GM18907 (cell line): Measurements from ENCODE around the gene MYF5.
"Not testable (repeated sequence)": the region's sequence is repeated elsewhere in the genome, so short reads cannot be mapped to it uniquely, and the experiment has no call there.

Source experiments
- ATAC-seq: cut with Tn5 transposase; IDR thresholded peaks from one replicate; pipeline ENCODE4 v1.9.1; 2021; ENCODE audit warnings: mild to moderate bottlenecking, moderate library complexity; ENCODE audit not compliant: unreplicated experiment

MYF5 gene

DNA sequence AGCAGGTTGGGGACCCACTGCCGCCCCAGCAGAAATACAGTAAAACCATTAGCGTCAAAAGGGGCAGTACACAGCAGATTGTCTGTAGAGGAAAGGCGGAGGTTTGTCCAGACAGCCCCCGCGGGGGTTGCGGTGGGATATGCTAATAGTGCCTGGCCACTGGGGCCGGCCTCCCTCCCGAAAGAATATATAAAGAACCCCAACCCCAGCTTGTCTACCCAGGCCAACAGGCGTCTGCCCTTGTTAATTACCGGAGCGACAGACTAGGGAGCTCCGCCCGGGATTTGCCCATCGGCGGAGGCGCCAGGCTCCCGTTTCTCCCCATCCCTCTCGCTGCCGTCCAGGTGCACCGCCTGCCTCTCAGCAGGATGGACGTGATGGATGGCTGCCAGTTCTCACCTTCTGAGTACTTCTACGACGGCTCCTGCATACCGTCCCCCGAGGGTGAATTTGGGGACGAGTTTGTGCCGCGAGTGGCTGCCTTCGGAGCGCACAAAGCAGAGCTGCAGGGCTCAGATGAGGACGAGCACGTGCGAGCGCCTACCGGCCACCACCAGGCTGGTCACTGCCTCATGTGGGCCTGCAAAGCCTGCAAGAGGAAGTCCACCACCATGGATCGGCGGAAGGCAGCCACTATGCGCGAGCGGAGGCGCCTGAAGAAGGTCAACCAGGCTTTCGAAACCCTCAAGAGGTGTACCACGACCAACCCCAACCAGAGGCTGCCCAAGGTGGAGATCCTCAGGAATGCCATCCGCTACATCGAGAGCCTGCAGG lies at the start of gene MYF5:
MYF5 (plus strand) TSS at position 217 of the 774 bp plus-strand sequence; CDS start at position 369, 152 bp downstream.
- no peak for ATAC-seq

DNA sequence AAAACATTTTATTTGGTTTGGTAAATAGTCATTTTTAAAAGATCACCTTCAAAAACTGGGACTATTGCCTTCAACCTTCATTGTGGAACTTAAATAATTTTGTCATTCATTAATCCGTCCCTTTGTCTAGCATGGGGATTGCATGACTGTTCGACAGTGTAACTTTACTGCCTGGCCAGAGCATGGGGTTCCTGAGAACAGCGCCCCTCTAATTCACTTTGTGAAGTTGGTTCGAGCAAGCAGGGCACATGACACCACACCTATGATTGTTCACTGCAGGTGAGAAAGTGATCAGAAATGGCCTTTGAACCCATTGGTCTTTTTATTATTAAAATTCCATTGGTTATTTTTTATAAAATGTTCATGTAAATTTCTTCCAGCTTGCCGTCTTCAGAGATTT lies 46.5 kb upstream of the MYF5 start:
- ATAC-seq: no peak

DNA sequence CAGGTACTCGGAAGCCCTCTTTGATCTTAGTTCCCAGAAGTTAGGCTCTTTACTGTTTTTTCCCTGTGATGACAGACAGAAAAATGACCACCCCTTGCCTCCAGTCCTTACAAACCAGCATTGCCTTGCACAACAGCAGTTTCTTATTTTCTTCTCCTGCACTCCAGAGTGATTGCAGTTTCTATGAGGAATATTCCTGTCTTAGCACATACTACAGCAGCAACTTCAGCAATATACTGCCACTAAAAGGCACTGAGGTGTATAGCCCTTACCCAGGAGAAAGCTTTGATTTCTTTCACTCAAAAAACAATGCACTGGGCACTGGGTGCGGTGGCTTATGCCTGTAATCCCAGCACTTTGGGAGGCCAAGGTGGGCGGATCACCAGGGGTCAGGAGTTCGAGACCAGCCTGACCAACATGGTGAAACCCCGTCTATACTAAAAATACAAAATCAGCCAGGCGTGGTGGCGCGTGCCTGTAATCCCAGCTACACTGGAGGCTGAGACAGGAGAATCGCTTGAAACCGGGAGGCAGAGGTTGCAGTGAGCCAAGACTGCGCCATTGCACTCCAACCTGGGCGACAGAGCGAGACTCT lies 40.6 kb upstream of the MYF5 start:
- ATAC-seq: not testable (repeated sequence)

DNA sequence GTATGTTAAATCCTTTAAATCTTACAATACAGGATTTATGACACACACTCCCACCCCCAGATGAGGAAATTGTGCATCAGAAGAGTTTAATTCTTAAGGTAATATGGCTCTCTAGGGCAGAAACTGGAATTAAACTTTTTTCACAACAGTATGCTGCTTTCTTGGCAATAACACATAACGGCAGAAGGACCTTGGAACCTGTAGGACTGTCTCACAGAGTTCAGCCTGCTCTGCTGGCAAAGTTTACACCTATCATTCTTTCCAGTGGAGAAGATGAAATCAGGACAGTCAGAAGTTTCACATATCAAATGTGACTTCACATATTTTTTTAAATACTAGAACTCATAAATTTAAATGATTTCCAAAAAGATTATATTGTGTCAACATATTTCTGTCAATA lies 39.9 kb upstream of the MYF5 start:
- ATAC-seq: no peak

DNA sequence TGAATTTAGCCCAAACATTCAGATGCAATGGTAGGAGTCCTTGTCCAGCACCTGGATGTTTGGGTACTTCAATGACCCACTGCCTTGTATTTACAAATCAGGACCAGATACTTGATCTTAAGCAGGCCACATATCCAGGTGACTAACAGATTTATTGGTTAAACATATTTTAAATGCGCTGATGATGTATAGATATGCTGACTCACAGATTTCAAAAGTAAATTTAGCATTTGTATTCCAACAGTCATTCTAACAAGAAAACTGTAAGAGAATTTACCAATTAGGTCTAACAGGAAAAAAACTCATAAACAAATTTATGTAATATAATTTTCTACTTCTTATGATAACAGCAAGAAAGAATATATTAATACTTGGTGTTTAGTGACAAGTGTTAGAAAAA lies 38.7 kb upstream of the MYF5 start:
- ATAC-seq: no peak

DNA sequence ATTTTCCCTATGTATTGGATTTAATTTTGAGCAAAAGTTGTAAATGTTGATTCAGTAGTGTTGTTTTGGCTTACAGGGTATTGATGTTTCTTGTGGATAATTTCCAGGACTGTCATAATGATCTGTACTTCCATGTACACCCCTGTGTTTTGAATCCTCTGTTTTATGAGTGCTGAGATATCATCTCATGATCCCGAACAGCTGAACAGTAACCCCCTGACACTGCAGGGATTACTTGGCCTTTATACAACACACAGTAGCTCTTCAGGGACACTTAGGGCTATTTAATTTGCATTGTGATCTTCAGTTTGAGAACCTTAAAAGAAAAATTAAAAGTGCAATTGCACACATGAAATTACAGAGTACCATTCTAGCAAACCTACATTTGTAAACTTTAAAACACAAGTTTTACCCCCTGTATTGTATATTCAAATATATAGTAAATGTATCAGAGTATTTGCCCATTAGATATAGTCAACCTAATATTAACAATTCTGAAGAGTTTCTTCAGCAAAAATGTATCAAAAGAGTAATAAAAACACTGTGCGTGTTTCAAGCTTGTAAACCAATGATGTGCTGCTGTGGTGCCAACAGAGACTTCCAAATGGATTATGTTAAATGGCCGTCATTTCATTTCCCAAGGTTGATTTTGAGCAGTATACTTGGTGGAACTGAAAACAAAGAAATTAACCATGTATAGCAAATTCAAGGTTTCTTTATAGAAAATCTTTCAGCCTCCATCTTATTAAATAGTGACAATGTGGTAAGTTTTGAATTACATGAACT lies 37.2 kb upstream of the MYF5 start:
- ATAC-seq: no peak

DNA sequence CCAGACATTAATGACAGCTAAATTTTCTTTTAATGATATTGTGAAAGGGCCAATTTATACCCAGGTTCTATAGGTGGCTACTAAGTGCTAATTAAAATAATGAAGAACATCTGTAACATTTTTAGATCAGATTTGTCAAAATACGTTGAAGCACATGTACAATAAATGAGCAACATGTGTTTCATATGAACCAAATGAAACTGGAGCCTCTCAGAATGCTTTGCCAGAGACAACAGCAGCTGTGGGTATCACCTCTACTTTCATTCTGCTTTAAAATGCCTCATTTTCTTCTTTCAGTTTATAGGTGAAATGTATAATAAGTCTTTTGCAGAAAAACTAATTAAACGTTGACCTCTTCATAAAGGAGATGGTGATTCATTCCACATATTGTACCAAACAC lies 35.4 kb upstream of the MYF5 start:
- peak; percentile 66 for ATAC-seq

DNA sequence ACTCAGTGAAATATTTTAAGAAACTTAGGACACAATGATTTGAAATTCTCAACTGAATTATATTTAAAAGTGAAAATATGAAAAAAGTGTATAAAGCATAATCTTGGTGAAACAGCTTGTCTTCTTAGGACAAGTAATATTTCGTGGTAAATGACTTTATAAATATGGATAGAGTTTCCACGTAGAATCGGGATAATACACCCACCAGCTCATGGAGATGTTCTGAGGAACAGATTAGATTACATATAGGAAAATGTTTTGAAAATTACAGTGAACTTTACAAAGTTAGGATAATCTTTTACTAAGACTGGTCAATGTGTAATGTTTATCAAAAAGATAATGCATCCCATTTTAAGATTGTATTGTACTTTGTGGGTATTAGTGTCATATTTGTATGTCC lies 34.9 kb upstream of the MYF5 start:
- ATAC-seq: no peak

DNA sequence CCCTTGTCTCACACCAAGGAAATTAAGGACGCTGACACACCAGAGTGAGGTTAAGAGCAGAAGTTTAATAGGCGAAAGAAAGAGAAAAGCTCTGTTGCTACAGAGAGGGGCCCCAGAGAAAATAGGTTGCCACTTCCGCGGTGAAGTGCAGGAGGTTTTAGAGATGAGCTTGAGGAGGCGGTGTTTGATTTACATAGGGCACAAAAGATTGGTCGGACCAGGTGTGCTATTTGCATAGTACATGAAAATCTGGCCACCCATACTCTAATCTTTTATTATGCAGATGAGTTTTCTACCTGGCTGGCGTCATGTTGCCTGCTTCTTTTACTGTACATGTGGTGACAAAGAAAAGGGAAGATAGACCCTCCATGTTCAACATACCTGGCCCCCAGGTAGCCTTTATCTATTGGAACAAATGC lies 32.6 kb upstream of the MYF5 start:
- ATAC-seq: no peak

DNA sequence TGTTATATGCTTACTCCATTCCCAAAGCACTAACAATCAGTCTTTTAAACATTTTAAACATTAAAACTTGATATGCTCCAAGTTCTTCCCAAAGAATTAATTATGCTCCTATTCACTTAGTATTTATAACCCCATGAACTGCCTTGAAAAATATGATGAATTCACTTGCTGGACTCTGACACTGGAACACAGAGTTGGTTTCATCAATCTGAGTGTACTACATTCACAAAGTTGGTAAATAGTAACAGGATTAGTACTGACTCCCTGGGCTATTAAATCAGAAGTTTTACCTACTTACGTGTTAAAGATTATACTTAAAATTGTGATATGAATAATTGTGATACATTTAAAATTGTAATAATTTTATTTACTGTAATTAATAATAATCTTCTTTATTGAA lies 26.6 kb upstream of the MYF5 start:
- no peak for ATAC-seq

DNA sequence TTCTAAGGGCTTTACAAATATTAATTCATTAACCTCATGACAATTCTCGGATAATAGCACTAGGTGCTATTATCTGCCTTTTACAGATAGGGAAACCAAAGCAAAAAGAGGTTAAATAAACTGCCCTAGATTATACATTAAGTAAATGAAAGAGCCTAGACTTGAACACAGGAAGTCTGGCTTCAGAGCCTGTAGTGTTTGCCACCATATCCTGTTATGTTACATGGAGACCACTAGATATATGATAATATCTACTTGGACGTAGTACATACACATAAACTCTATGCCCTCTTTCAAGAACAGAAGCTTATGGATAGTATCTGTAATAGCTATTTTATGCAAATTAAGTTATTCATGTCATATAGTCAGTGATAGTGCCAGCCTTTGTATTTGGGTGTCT lies 26.2 kb upstream of the MYF5 start:
- ATAC-seq: no peak

DNA sequence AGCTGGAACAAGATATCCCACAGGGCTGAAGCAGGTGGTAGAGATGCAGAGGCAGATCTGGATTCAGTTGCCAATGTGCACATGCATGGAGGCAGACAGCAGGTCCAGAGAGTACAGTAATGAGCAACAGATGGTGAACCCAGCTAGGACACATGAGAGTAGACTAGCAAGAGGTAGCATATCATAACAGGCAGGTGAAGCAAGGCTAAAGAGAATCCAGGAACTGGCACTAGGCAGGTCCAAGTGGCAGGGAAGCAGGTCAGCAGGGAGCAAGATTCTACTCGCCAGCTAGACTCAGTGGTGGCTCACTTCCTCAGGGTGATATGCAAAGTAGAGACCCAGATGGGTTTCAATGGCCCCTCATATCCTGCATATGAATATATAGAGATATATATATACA lies 24.6 kb upstream of the MYF5 start:
- no peak for ATAC-seq

DNA sequence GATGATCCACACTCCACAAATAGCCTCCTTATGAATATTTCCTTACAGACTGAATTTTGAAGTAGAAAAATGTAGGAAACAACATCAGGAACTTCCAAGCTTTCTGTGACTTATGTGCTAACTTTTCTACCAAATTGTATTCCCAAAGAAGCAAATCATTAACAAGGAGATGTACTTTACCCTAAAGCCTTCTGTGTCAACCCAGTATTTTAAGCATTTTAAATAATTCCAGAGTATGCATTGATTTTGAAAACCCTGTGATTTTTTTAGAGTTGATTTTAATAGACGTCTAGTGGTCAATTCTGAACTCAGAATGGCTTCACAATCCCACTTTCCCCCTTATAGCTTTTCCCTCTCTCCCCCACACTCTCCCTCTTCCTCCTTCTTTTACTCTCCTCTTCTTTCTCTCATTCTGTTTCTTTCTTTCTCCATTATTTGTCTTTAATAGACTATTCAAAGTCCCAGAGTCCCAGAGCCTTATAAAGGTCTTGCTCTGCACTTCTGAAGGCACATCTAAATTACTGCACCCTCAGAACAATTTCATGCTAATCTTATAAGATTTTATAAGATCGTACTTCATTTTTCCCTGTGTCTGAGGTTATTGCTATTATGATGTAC lies 19.3 kb upstream of the MYF5 start:
- no peak for ATAC-seq

DNA sequence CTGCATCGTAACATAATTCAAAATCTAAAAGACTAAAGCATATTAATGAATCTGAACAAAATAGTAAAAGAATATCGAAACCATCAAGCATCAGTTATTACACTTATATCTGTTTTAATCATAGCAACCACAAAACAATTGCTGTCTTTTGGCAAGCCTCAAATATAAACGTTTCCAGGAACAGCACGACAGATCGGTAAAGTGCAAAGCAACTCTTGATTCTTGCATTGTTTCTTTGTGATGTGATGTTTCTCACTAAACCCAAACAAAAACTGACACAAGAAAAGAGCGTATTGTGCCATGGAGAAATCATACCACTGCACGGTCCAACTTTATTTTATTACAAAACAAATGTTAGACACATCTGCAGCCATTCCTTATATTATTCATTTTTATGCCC lies 18.5 kb upstream of the MYF5 start:
- no peak for ATAC-seq

DNA sequence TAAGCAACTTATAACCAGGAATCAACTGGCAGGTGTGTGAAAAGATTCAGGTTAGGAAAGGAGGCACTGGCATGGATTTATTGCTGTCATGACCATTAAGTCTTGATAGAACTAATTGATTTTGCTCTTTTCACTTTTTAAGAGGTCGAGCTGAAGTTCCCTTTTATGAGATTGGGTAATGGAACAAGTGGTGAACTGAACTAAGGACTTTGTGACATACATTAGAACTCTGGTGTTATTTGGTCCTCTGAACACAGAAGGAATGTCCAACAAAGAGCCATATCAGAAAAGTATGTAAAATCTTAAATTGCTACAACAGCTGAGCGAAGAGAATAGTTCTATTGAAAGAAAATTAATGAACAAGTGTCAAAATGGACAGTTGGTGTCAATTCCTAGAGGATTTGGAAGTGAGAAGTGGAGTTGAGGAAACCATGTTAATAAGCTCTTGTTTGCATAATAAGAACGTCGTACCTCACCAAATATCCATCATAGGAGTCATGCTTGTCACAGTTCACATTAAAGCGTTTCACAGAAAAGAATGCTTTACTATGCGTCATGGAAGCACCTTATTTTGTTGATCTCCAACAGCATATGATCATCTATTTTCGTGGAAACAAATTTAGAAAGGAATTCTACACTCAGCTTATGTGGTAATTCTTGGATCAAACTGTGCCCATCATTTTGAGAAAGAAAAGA lies 17.7 kb upstream of the MYF5 start:
- ATAC-seq: no peak

DNA sequence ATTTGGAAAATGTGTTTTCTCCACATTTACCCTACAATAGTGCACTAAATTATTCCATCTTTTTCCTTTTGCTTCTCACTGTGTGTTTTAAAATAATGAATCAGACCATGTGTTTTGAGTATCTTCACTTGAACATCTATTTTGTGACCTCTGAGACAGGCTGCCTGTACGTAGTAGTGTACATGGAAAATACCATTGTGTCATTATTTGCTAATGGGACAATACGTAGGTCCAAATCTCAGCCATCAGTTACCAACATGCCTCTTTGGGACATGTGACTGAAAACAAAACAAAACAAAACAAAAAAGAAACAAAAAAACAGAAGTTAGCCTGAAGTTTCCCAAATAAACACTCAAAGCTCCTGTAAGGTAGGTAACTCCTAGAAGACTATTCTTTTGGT lies 16.4 kb upstream of the MYF5 start:
- ATAC-seq: no peak

DNA sequence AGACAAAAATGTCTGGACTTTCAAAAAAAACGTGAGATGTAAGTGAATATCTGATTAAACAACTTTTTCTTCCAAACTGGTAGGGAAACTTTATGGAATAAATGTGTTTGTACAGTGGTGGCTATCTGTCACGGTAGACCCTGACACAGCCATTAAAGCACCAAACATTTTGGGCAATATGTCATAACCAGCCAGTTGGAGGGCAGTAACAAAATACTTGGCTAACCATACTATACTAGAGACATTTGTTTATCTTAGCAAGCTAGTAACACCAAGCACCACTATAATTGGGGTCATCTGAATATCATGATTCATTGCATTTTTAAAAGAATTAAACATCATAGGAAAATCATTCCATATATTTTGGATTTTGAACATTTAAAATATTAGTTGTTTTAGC lies 15.3 kb upstream of the MYF5 start:
- no peak for ATAC-seq

DNA sequence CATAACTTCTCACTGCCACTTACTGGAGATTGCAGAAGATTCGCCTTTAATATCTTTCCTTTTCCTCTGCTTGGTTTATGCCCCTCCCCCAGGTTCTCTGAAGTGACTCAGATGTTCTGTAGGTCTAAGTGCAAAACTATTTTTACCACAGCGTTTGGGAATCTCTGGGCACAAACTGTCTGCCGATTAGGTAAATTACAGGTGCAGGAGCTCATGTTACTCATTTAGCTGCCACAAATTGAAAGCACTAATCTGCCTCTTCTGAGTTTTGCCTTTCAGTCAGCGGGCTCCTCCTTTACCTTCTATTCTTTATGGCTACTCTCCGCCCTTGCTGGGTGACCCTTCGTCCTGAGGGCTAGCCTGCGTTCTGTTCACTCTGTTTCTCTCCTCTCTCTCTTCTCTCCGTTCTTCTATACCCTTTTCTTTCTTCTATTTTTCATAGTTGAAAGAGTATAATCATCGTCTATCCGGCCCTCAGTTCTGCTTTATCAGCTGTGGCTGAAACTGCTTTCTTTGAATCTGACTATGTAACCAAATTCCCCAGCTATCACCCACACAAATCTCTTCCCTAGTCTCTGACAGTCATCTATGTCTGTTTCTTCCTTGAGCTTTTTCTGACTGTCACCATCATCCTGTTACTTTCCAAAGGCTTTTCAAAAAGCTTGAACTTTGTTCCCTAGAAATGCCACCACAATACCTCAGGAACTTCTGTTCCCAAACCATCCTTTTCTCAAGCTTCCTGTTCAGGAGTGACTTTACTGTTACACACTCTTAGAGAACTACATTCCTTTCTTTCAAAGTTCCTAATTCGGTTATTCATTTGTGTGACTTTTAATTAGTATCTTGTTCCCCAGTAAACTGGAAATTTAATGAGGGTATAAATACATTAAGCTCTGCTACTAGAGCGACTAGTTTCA lies 13.6 kb upstream of the MYF5 start:
- ATAC-seq: peak; percentile 81

DNA sequence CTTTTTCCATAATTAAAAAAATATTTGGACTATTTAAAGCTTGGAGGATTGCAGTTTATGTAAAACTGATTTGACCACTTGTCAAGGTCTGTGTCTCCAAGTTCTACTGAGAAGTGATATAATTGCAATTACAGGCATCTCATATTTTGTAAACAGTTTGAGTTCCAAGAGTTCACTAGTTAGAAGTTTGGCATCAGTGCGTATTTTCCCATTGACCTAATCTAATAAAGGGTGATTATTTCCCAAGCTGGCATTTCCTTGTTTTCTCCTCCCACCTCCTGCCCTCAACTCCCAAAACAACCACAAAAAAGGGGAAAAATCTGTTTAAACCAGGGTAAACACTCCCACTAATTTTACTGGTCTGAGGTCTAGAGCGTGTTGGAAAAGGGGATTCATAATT lies 12.3 kb upstream of the MYF5 start:
- no peak for ATAC-seq
